ENCODE measurements around the gene ZBTB33.

The ZBTB33 gene

DNA sequence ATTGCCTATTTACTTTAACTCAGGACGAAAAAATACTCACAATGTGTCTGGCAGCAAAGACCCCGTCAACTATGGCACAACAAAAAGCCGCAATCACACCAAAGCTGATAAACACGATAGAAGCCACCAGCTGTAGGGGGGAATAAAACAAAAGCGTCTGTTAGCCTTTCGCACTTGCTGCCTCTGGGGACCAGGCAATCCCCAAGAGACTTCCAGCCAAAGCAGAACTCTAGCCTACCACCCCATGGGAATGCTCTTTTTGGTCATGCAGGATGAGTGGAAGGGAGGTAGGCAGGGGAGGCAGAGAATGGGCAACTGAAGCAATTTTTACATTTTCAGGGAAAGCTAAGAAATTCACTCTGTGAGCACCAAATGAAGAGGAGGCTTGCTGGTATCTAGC is 40.6 kb downstream of the ZBTB33 start:
- H3K36me3 ChIP-seq (ENCODE audit: control insufficient read depth, insufficient read depth, low read length), result no peaks in the 10 kb centered on the region
- no peaks in the 10 kb centered on the region for H3K9me3 ChIP-seq (ENCODE audit: control insufficient read depth, low read length)
- no peak overlapping the region for H3K9ac ChIP-seq
- no peak overlapping the region for H3K27ac ChIP-seq
- no peaks in the 10 kb centered on the region for H3K27me3 ChIP-seq (ENCODE audit: control insufficient read depth, insufficient read depth, low read length)
- H3K4me1 ChIP-seq, result no peaks in the 10 kb centered on the region
- no peak overlapping the region for H2AFZ ChIP-seq
- no peak overlapping the region for H3K4me2 ChIP-seq (ENCODE audit: low read length)
- no peak overlapping the region for H3K4me3 ChIP-seq (ENCODE audit: low read depth, low read length)
- TF ChIP-seq, protein P1, sequence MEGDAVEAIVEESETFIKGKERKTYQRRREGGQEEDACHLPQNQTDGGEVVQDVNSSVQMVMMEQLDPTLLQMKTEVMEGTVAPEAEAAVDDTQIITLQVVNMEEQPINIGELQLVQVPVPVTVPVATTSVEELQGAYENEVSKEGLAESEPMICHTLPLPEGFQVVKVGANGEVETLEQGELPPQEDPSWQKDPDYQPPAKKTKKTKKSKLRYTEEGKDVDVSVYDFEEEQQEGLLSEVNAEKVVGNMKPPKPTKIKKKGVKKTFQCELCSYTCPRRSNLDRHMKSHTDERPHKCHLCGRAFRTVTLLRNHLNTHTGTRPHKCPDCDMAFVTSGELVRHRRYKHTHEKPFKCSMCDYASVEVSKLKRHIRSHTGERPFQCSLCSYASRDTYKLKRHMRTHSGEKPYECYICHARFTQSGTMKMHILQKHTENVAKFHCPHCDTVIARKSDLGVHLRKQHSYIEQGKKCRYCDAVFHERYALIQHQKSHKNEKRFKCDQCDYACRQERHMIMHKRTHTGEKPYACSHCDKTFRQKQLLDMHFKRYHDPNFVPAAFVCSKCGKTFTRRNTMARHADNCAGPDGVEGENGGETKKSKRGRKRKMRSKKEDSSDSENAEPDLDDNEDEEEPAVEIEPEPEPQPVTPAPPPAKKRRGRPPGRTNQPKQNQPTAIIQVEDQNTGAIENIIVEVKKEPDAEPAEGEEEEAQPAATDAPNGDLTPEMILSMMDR (IDR thresholded peaks at IDR 0.05), result no peak
- no peaks in the 10 kb centered on the region for H3K79me2 ChIP-seq

GRCh38 chrX:120293015-120293414 is 42.4 kb downstream of the ZBTB33 start:
- H3K9me3 ChIP-seq (ENCODE audit: control insufficient read depth, low read length), result no peaks in the 10 kb centered on the region
- H3K79me2 ChIP-seq, result no peaks in the 10 kb centered on the region
- no peak overlapping the region for H3K27ac ChIP-seq
- no peak overlapping the region for H3K4me3 ChIP-seq (ENCODE audit: low read depth, low read length)
- H2AFZ ChIP-seq, result no peak overlapping the region
- H3K9ac ChIP-seq, result no peak overlapping the region
- no peak overlapping the region for H3K4me2 ChIP-seq (ENCODE audit: low read length)
- no peaks in the 10 kb centered on the region for H3K27me3 ChIP-seq (ENCODE audit: control insufficient read depth, insufficient read depth, low read length)
- H3K4me1 ChIP-seq, result no peaks in the 10 kb centered on the region
- TF ChIP-seq, protein P1 (IDR thresholded peaks at IDR 0.05), result no peak
- no peaks in the 10 kb centered on the region for H3K36me3 ChIP-seq (ENCODE audit: control insufficient read depth, insufficient read depth, low read length)

DNA sequence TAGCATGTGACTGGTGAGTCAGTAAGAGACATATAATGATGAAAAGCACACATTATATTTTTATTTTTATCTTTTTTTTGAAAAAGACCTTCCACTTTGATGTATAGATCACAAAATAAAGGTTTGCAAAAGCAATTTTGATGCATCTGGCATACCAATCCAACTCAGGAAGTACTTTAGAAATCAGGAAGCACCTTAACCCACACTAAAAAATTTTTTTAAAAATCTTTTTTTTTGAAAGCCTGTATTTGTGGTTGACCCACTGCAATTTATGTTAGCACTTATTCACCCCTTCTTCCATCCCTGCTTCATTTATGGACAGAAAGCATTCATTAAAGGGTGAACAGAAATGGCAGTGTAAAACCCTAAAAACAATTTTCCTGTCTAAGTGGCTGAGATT is 44.0 kb downstream of the ZBTB33 start:
- Histone ChIP-seq H3K4me1 (no peaks in the 10 kb centered on the region), H3K27ac (no peak overlapping the region), H2AFZ (no peak overlapping the region), H3K9me3 (ENCODE audit: control insufficient read depth, low read length) (no peaks in the 10 kb centered on the region), H3K27me3 (ENCODE audit: control insufficient read depth, insufficient read depth, low read length) (no peaks in the 10 kb centered on the region), H3K4me2 (ENCODE audit: low read length) (no peak overlapping the region), H3K4me3 (ENCODE audit: low read depth, low read length) (no peak overlapping the region), H3K9ac (no peak overlapping the region), H3K36me3 (ENCODE audit: control insufficient read depth, insufficient read depth, low read length) (no peaks in the 10 kb centered on the region), H3K79me2 (no peaks in the 10 kb centered on the region)
- TF ChIP-seq, protein P1 (IDR thresholded peaks at IDR 0.05), result no peak

GRCh38 chrX:120297923-120298322 is 47.3 kb downstream of the ZBTB33 start:
- peaks cover 2% of the 10 kb centered on the region for H3K4me1 ChIP-seq
- no peaks in the 10 kb centered on the region for H3K9me3 ChIP-seq (ENCODE audit: control insufficient read depth, low read length)
- TF ChIP-seq, protein P1 (IDR thresholded peaks at IDR 0.05), result no peak
- H3K79me2 ChIP-seq, result no peaks in the 10 kb centered on the region
- H3K27ac ChIP-seq, result no peak overlapping the region
- no peaks in the 10 kb centered on the region for H3K36me3 ChIP-seq (ENCODE audit: control insufficient read depth, insufficient read depth, low read length)
- no peak overlapping the region for H3K4me2 ChIP-seq (ENCODE audit: low read length)
- H3K9ac ChIP-seq, result no peak overlapping the region
- H2AFZ ChIP-seq, result no peak overlapping the region
- no peaks in the 10 kb centered on the region for H3K27me3 ChIP-seq (ENCODE audit: control insufficient read depth, insufficient read depth, low read length)
- H3K4me3 ChIP-seq (ENCODE audit: low read depth, low read length), result no peak overlapping the region

GRCh38 chrX:120299928-120300327 is 49.3 kb downstream of the ZBTB33 start:
- H3K9ac ChIP-seq, result no peak overlapping the region

More at GRCh38 chrX:120299928-120300327, 49.3 kb downstream of the ZBTB33 start:
- Histone ChIP-seq H3K9me3 (ENCODE audit: control insufficient read depth, low read length) (no peaks in the 10 kb centered on the region), H3K27ac (no peak overlapping the region), H2AFZ (peak overlapping the region; percentile 33), H3K4me1 (peaks cover 2% of the 10 kb centered on the region), H3K4me3 (ENCODE audit: low read depth, low read length) (no peak overlapping the region), H3K79me2 (no peaks in the 10 kb centered on the region), H3K4me2 (ENCODE audit: low read length) (no peak overlapping the region), H3K27me3 (ENCODE audit: control insufficient read depth, insufficient read depth, low read length) (no peaks in the 10 kb centered on the region), H3K36me3 (ENCODE audit: control insufficient read depth, insufficient read depth, low read length) (no peaks in the 10 kb centered on the region)
- TF ChIP-seq, protein P1 (IDR thresholded peaks at IDR 0.05), result no peak
